HCEC 1CT (cell line): ENCODE data around the gene CENPP.
A peak's percentile ranks its signal among the peaks of the same experiment; 100 is the strongest.

Source experiments
- DNase-seq: peaks from one replicate; pipeline ENCODE4 v3.0.0-alpha.2; 2017

The CENPP gene

DNA sequence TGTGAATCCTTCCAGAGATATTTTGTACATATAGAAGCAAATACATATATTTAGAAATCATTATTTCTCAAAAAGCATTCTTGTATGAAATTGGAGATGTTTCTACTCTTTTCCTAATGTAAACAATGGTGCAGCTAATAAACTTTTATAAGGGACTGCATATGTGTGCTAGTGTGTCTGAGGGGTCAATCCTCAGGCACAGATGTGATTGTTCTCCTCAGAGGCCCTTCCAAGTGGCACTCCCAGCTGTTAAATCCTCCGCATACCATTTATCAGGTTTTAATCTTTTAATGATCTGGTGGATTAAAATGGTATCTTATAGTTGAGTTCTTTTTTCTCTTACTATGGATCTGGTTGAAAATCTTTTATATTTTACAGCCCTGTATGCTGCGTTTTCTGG, 104.1 kb downstream of the CENPP start:
- DNase-seq = no peak

DNA sequence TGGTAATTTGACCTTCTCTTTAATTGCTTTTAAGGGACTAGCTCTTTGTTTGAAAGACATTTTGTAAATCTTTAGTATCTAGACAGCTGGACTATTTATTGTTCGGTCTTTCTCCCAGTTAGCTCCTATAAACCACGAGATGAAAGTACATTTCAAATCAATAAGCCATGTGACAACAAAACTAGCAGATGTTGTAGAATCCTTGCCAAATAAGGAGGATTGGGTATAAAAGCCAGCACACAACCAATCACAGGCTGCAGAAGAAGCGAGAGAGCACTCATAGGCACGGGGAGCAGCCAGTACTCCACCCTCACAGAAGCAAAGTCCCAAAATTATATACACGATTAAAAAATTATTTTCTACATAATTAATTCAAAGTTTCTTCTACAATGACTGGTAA, 106.6 kb downstream of the CENPP start:
- DNase-seq = no peak

GRCh38 chr9:92432972-92433548, 107.3 kb downstream of the CENPP start:
- no peak for DNase-seq

GRCh38 chr9:92435263-92435662, 109.5 kb downstream of the CENPP start:
- no peak for DNase-seq

- DNase-seq = peak; percentile 39
Measured at GRCh38 chr9:92438900-92439526, 113.3 kb downstream of the CENPP start.

GRCh38 chr9:92439921-92440750, 114.4 kb downstream of the CENPP start:
- peak; percentile 81 for DNase-seq

- DNase-seq = no peak
Measured at GRCh38 chr9:92440751-92441046, 114.9 kb downstream of the CENPP start.

DNA sequence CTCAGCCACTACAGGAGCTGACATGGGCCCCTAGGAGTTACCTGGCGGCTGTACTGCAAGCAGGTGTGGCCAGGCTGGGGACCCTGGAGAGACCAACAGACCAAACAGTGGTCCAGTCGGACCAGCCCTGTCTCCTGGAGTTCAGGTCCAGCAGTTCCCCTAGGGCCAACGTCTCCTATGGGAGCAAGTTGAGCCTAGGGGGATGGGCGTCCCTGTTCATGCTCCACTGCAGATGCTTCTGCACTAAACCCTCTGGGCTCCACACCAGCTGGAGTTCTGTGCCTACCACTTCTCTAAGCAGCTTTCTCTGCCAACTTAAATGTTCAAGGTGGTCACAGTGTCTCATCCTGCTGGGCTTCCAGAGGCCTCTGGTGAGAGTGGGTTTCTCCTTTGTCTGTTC, 119.1 kb downstream of the CENPP start:
- DNase-seq = no peak

DNA sequence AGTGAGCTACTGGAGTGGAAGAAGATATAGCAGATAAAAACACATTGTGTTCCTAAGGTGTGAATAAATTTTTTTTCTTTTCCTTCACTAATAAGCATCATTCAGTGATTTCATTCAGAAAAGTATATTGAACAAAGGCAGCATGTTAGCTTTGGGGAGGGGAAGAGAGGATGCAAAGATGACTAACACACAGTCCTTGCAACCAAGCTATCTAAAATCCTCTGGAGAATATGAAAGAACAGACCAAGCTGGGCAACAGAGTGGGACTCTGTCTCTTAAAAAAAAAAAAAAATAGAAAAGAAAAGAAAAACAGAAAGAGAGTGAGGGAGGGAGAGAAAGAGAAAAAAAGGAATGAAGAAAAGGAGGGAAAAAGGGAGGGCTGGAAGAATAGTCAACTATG, 120.8 kb downstream of the CENPP start:
- DNase-seq = no peak

DNA sequence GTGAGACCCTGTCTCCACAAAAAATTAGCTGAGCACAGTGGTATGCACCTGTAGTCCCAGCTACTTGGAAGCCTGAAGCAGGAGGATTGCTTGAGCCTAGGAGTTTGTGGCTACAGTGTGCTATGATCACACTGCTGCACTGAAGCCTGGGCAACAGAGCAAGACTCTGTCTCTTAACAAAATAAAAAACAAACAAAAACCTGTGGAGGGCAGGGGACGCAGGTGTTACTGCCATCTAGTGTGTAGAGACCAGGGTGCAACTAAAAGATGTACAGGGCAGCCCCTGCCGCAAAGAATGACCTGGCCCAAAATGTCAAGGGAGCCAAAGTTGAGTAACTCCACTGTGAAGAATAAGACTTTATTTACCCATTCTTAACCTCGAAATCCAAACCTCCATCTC, 129.5 kb downstream of the CENPP start:
- no peak for DNase-seq

DNA sequence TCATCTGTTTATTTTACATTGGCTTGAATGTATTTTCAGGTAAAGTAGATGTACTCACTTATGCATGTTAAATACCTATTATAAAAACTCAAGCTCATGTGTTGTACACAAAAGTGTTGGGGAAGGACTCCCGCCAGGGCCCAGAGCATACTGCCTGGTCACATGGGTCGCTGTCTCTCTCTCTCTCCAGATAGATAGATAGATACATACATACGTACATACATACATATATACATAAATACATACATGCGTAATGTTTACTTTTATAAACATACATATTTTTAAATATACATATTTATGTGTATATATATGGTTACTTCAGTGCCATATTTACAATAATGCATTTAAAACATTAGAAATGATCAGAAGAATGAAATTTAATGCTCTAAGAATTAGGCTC, 131.8 kb downstream of the CENPP start:
- DNase-seq = no peak

DNA sequence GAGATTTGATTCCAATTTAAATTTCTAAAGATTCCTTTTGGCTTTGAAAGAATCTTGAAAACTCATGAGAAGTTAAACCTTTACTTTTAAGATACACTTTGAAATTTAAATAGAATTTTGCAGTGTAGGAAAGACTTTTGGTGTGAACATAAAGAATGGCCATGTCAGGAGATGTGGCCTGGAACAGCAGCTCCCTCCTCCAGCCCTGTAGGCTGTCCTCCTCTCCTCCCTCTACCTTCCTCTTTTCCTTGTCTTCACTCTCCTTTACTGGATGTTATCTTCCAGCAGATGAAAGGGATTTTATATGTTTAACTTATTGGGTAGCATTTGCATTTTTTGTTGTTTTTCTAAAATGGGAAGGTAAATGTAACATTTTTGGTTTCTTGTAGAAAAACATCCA, 137.6 kb downstream of the CENPP start:
- DNase-seq = no peak

- DNase-seq = peak; percentile 98
Measured at GRCh38 chr9:92463984-92464383, 138.2 kb downstream of the CENPP start.

GRCh38 chr9:92467041-92467440, 141.3 kb downstream of the CENPP start:
- no peak for DNase-seq

DNA sequence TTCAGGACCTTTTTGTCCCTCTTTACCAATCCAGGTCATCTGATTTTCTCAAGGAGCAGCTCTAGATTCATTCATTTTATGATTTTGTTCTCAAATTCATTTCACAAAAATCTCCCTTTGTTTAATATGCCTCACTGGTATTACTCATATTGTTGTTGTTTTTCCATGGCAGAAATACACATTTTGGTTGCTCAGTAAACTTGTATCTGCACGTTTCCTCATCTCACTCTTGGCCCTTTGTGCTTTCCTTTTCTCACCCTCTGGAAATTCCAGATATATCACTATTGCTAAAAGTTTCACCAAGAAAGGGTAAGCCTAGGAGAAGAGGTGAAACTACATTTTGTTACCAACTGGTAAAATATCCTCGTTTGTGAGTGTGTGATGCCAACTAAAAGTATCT, 141.8 kb downstream of the CENPP start:
- DNase-seq = no peak

- DNase-seq = peak; percentile 40
Measured at GRCh38 chr9:92468206-92468605, 142.5 kb downstream of the CENPP start.

- DNase-seq = no peak
Measured at GRCh38 chr9:92474587-92474986, 148.8 kb downstream of the CENPP start.

GRCh38 chr9:92476962-92477361, 151.2 kb downstream of the CENPP start:
- no peak for DNase-seq

- no peak for DNase-seq
Measured at GRCh38 chr9:92478783-92479182, 153.0 kb downstream of the CENPP start.

- DNase-seq = no peak
Measured at GRCh38 chr9:92479346-92479745, 153.6 kb downstream of the CENPP start.

GRCh38 chr9:92480291-92480771, 154.6 kb downstream of the CENPP start:
- DNase-seq = peak; percentile 37

DNA sequence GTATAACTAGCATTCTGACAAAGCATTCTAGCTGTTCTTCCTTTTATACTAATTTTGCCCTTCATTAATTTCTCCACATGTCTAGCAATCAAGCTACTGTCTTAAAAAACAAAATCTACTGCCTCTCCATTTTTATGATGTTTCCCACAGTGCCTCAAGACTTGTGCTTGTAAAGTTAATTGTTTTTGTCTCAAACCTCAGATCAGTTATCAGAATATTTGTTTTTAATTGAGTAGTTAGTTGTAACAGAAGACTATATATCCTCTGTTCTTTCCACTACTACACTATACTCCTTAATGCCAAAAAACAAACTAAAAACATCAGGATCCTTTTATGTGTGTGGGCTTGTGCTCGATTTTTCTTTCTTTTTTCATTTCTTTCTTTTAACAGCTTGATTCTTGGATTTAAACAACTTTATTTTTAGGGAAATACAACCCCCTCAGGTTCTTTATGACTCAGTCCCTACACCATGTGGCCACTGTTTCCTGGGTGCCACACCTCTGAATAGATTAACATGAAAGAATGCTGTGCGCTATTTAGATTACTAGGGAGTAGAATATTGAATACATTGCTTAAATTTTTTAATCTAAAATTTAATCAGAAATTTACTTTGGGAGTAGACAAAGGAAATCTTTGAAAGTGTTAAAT, 155.4 kb downstream of the CENPP start:
- peak; percentile 45 for DNase-seq

GRCh38 chr9:92482329-92482728, 156.6 kb downstream of the CENPP start, which contains the start of gene ASPN:
Gene ASPN, minus strand, starts transcription at chr9:92482506.
- DNase-seq = peak; percentile 26

DNA sequence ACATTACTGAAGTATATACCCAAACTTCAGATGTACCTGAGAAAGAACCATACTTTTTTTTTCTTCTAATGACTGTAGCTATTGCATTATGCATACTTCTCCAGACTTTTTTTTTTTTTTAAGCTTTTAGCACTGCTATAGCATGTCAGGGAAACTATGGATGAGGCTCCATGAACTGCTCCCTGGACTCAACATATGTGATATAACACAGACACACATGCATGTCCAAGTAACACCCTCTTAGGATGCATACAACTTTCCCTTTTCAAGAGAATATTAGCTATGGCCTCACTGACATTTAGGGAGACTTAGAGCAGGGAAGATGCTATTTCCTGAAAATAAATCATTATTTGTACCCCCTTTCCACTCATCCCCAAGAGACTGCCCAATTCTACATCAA, 157.1 kb downstream of the CENPP start:
- no peak for DNase-seq
